ENCODE results near the gene SPHK1.
"Not testable (repeated sequence)": the region's sequence is repeated elsewhere in the genome, so short reads cannot be mapped to it uniquely, and the experiment has no call there.

The SPHK1 gene

GRCh38 chr17:76359375-76359774 is 25.0 kb upstream of the SPHK1 start:
- Histone ChIP-seq H3K4me1 (ENCODE audit: control insufficient read depth in 1 of 2, insufficient read depth in 1 of 2, low read depth in 1 of 2, low read length in 1 of 2) (peaks cover 3 to 4% of the 10 kb centered on the region in 2 experiments), H3K36me3 (no peaks in the 10 kb centered on the region), H3K27me3 (no peaks in the 10 kb centered on the region), H3K4me3 (ENCODE audit: low read depth in 1 of 2, low read length in 1 of 2) (no peak overlapping the region), H3K9me3 (no peaks in the 10 kb centered on the region), H3K27ac (no peak overlapping the region)
- TF ChIP-seq CTCF (IDR thresholded peaks at IDR 0.05), result no peak

- H3K36me3 ChIP-seq; H3K27ac ChIP-seq; H3K4me1 ChIP-seq (ENCODE audit: control insufficient read depth in 1 of 2, insufficient read depth in 1 of 2, low read depth in 1 of 2, low read length in 1 of 2); H3K4me3 ChIP-seq (ENCODE audit: low read depth in 1 of 2, low read length in 1 of 2); H3K9me3 ChIP-seq; H3K27me3 ChIP-seq: not testable (repeated sequence)
These were observed 24.6 kb upstream of the SPHK1 start for GRCh38 chr17:76359776-76360175.

GRCh38 chr17:76360461-76360860 is 23.9 kb upstream of the SPHK1 start:
- H3K4me1 ChIP-seq (ENCODE audit: control insufficient read depth in 1 of 2, insufficient read depth in 1 of 2, low read depth in 1 of 2, low read length in 1 of 2), result no peaks in the 10 kb centered on the region
- H3K27ac ChIP-seq, result no peak overlapping the region
- no peaks in the 10 kb centered on the region for H3K27me3 ChIP-seq
- no peak overlapping the region for H3K4me3 ChIP-seq (ENCODE audit: low read depth in 1 of 2, low read length in 1 of 2)
- H3K36me3 ChIP-seq, result no peaks in the 10 kb centered on the region
- H3K9me3 ChIP-seq, result no peaks in the 10 kb centered on the region
- TF ChIP-seq CTCF (IDR thresholded peaks at IDR 0.05), result no peak

- no peak overlapping the region for H3K27ac ChIP-seq
- no peaks in the 10 kb centered on the region for H3K27me3 ChIP-seq
- no peaks in the 10 kb centered on the region for H3K9me3 ChIP-seq
- H3K36me3 ChIP-seq, result no peaks in the 10 kb centered on the region
- TF ChIP-seq CTCF (IDR thresholded peaks at IDR 0.05), result no peak
- no peak overlapping the region for H3K4me3 ChIP-seq (ENCODE audit: low read depth in 1 of 2, low read length in 1 of 2)
- no peaks in the 10 kb centered on the region for H3K4me1 ChIP-seq (ENCODE audit: control insufficient read depth in 1 of 2, insufficient read depth in 1 of 2, low read depth in 1 of 2, low read length in 1 of 2)
These were observed 21.1 kb upstream of the SPHK1 start for GRCh38 chr17:76363107-76363842.

GRCh38 chr17:76365256-76365903 is 19.0 kb upstream of the SPHK1 start:
- no peaks in the 10 kb centered on the region for H3K4me1 ChIP-seq (ENCODE audit: control insufficient read depth in 1 of 2, insufficient read depth in 1 of 2, low read depth in 1 of 2, low read length in 1 of 2)
- no peaks in the 10 kb centered on the region for H3K9me3 ChIP-seq
- H3K27me3 ChIP-seq, result no peaks in the 10 kb centered on the region
- no peak for TF ChIP-seq CTCF (IDR thresholded peaks at IDR 0.05)
- no peaks in the 10 kb centered on the region for H3K36me3 ChIP-seq
- H3K27ac ChIP-seq, result no peak overlapping the region
- no peak overlapping the region for H3K4me3 ChIP-seq (ENCODE audit: low read depth in 1 of 2, low read length in 1 of 2)

GRCh38 chr17:76366247-76366646 is 18.2 kb upstream of the SPHK1 start:
- no peaks in the 10 kb centered on the region for H3K27me3 ChIP-seq
- no peak overlapping the region for H3K27ac ChIP-seq
- no peak overlapping the region for H3K4me3 ChIP-seq (ENCODE audit: low read depth in 1 of 2, low read length in 1 of 2)
- no peaks in the 10 kb centered on the region for H3K36me3 ChIP-seq
- no peak for TF ChIP-seq CTCF (IDR thresholded peaks at IDR 0.05)
- H3K4me1 ChIP-seq (ENCODE audit: control insufficient read depth in 1 of 2, insufficient read depth in 1 of 2, low read depth in 1 of 2, low read length in 1 of 2), result no peaks in the 10 kb centered on the region
- no peaks in the 10 kb centered on the region for H3K9me3 ChIP-seq
